ENCODE measurements around the gene ITK. TPM values are rescaled to one million over a fixed set of nuclear protein-coding genes. Genes with fewer than 3 reads are reported as not detected.

The ITK gene
- total and polyA plus RNA-seq, 2 donors (not counting 3 experiments of a cell fraction or from before 2014, with no cell fraction given): not detected

DNA sequence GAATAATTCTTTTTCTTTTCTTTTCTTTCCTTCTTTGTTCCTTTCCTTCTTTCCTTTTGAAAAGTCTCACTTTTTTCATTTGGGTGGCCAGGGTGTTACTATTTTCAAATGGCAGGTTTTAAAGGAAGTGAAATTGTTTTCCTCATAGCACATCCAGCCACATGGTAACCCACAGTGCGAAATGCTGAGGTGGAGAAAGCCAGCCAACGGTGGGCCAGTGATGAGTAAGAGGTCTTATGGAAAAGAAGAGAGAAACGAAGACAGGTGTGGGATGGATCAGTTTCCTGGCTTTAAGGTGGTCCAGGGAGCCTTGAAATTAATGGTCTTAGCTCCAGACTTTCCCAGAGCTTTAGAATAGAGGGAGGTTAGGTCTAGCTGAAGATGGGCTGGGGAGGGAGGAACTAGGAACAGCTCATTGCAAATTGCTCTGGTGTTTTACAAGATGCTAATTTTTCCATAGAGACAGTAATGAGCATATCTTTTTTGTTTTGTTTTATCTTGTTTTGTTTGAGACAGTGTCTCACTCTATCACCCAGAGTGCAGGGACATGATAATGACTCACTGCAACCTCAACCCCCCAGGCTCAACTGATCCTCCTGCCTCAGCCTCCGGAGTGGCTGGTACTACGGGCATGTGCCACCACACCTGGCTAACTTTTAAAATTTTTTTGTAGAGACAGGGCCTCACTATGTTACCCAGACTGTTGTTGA, 17.8 kb downstream of the ITK start:
- H3K27me3 ChIP-seq (ENCODE audit: control insufficient read depth in 2 of 2, insufficient read depth in 2 of 2, low read length in 2 of 2): no peaks in the 10 kb centered on the region
- H4K20me1 ChIP-seq (replicated peaks; ENCODE audit: control insufficient read depth, extremely low read depth, insufficient read depth, low read length): no peaks in the 10 kb centered on the region
- ChIA-PET POLR2A (no interaction called here), CTCF (no interaction called here)
- no peak overlapping the region for H3K4me2 ChIP-seq (ENCODE audit: insufficient read depth, low read length)
- dilution Hi-C loops (cut with MboI; ENCODE audit: extremely low pct_ligation_motif_present, low sequenced_read_pairs): no loop called here
- intact Hi-C loops (cut with micrococcal nuclease): no loop called here
- FAIRE-seq (no peak), DNase-seq (ENCODE audit: low read depth, low spot score) (no peak)
- H3K4me3 ChIP-seq (replicated peaks in 1 of 3; ENCODE audit: insufficient read depth in 1 of 3, low read depth in 1 of 3, low read length in 3 of 3): no peak overlapping the region
- H3K9ac ChIP-seq (replicated peaks; ENCODE audit: extremely low read depth, insufficient read depth, low read length): no peak overlapping the region
- no peaks in the 10 kb centered on the region for H3K9me1 ChIP-seq (replicated peaks; ENCODE audit: control insufficient read depth, extremely low read depth, insufficient read depth, low read length)
- H3K79me2 ChIP-seq (ENCODE audit: control insufficient read depth, insufficient read depth, low read length): no peaks in the 10 kb centered on the region
- no TSS peak for BruUV-seq (replicated peaks)
- H3K4me1 ChIP-seq (ENCODE audit: control insufficient read depth, extremely low read depth, insufficient read depth, low read length): no peaks in the 10 kb centered on the region
- H3K27ac ChIP-seq (ENCODE audit: insufficient read depth, low read depth, low read length): no peak overlapping the region
- no peak for TF ChIP-seq POLR2A (IDR thresholded peaks at IDR 0.05; ENCODE audit: low read depth, low read length)
- TF ChIP-seq MYC (IDR thresholded peaks at IDR 0.05; ENCODE audit: low read depth, low read length): no peak
- no peak for TF ChIP-seq JUN (IDR thresholded peaks at IDR 0.05; ENCODE audit: borderline replicate concordance, insufficient read depth, insufficient read length, low read depth)
- TF ChIP-seq, protein P1, sequence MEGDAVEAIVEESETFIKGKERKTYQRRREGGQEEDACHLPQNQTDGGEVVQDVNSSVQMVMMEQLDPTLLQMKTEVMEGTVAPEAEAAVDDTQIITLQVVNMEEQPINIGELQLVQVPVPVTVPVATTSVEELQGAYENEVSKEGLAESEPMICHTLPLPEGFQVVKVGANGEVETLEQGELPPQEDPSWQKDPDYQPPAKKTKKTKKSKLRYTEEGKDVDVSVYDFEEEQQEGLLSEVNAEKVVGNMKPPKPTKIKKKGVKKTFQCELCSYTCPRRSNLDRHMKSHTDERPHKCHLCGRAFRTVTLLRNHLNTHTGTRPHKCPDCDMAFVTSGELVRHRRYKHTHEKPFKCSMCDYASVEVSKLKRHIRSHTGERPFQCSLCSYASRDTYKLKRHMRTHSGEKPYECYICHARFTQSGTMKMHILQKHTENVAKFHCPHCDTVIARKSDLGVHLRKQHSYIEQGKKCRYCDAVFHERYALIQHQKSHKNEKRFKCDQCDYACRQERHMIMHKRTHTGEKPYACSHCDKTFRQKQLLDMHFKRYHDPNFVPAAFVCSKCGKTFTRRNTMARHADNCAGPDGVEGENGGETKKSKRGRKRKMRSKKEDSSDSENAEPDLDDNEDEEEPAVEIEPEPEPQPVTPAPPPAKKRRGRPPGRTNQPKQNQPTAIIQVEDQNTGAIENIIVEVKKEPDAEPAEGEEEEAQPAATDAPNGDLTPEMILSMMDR (IDR thresholded peaks at IDR 0.05; ENCODE audit: extremely low read depth in 1 of 2, insufficient read depth in 1 of 2, low read depth in 1 of 2, low read length in 2 of 2): no peak
- TF ChIP-seq, protein P2, sequence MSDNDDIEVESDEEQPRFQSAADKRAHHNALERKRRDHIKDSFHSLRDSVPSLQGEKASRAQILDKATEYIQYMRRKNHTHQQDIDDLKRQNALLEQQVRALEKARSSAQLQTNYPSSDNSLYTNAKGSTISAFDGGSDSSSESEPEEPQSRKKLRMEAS (IDR thresholded peaks at IDR 0.05; ENCODE audit: insufficient read depth, insufficient read length): no peak
- no peaks in the 10 kb centered on the region for H3K36me3 ChIP-seq (ENCODE audit: control insufficient read depth in 2 of 2, extremely low read depth in 1 of 2, insufficient read depth in 2 of 2, low read length in 2 of 2)
- H3K9me3 ChIP-seq (replicated peaks; ENCODE audit: control insufficient read depth, insufficient read depth, low read length): no peaks in the 10 kb centered on the region
- no peak overlapping the region for H2AFZ ChIP-seq (ENCODE audit: low read depth, low read length)

- Histone ChIP-seq H3K4me2 (ENCODE audit: insufficient read depth, low read length) (no peak overlapping the region), H3K9me3 (replicated peaks; ENCODE audit: control insufficient read depth, insufficient read depth, low read length) (no peaks in the 10 kb centered on the region), H4K20me1 (replicated peaks; ENCODE audit: control insufficient read depth, extremely low read depth, insufficient read depth, low read length) (no peaks in the 10 kb centered on the region), H3K4me1 (ENCODE audit: control insufficient read depth, extremely low read depth, insufficient read depth, low read length) (no peaks in the 10 kb centered on the region), H3K9me1 (replicated peaks; ENCODE audit: control insufficient read depth, extremely low read depth, insufficient read depth, low read length) (no peaks in the 10 kb centered on the region), H2AFZ (ENCODE audit: low read depth, low read length) (no peak overlapping the region), H3K27ac (ENCODE audit: insufficient read depth, low read depth, low read length) (no peak overlapping the region), H3K36me3 (ENCODE audit: control insufficient read depth in 2 of 2, extremely low read depth in 1 of 2, insufficient read depth in 2 of 2, low read length in 2 of 2) (no peaks in the 10 kb centered on the region), H3K79me2 (ENCODE audit: control insufficient read depth, insufficient read depth, low read length) (no peaks in the 10 kb centered on the region), H3K27me3 (ENCODE audit: control insufficient read depth in 2 of 2, insufficient read depth in 2 of 2, low read length in 2 of 2) (no peaks in the 10 kb centered on the region), H3K9ac (replicated peaks; ENCODE audit: extremely low read depth, insufficient read depth, low read length) (no peak overlapping the region), H3K4me3 (replicated peaks in 1 of 3; ENCODE audit: insufficient read depth in 1 of 3, low read depth in 1 of 3, low read length in 3 of 3) (no peak overlapping the region)
- no TSS peak for BruUV-seq (replicated peaks)
- TF ChIP-seq FOS (IDR thresholded peaks at IDR 0.05; ENCODE audit: borderline replicate concordance, insufficient read depth, low read length) (no peak), EZH2 (IDR thresholded peaks at IDR 0.05; ENCODE audit: borderline replicate concordance, low read depth, low read length, severe bottlenecking) (no peak), MYC (IDR thresholded peaks at IDR 0.05; ENCODE audit: low read depth, low read length) (no peak), POLR2AphosphoS5 (IDR thresholded peaks at IDR 0.05; ENCODE audit: insufficient read depth, low read depth, low read length) (no peak), GATA2 (IDR thresholded peaks at IDR 0.05; ENCODE audit: insufficient read depth, insufficient read length, low read depth, low read length) (no peak), POLR2A (IDR thresholded peaks at IDR 0.05; ENCODE audit: low read depth, low read length) (no peak), JUN (IDR thresholded peaks at IDR 0.05; ENCODE audit: borderline replicate concordance, insufficient read depth, insufficient read length, low read depth) (no peak)
- TF ChIP-seq, protein P1 (IDR thresholded peaks at IDR 0.05; ENCODE audit: extremely low read depth in 1 of 2, insufficient read depth in 1 of 2, low read depth in 1 of 2, low read length in 2 of 2): no peak
- TF ChIP-seq, protein P2 (IDR thresholded peaks at IDR 0.05; ENCODE audit: insufficient read depth, insufficient read length): no peak
- intact Hi-C loops (cut with micrococcal nuclease) (no loop called here), dilution Hi-C loops (cut with MboI; ENCODE audit: extremely low pct_ligation_motif_present, low sequenced_read_pairs) (no loop called here)
- ChIA-PET CTCF (no interaction called here), POLR2A (no interaction called here)
- FAIRE-seq (no peak), DNase-seq (ENCODE audit: low read depth, low spot score) (no peak)
Observed at GRCh38 chr5:157201857-157202256, 21.2 kb downstream of the ITK start.

Data from endothelial cell of umbilical vein (primary cell).